SW 1271 (cell line): ENCODE measurements around the gene CHMP1B.
"Not testable (repeated sequence)": the region's sequence is repeated elsewhere in the genome, so short reads cannot be mapped to it uniquely, and the experiment has no call there.

Source experiments
- DNase-seq, 2 experiments: peaks; one replicate each; lab custom pipeline; 2025; lab: John Stamatoyannopoulos, UW

CHMP1B gene

DNA sequence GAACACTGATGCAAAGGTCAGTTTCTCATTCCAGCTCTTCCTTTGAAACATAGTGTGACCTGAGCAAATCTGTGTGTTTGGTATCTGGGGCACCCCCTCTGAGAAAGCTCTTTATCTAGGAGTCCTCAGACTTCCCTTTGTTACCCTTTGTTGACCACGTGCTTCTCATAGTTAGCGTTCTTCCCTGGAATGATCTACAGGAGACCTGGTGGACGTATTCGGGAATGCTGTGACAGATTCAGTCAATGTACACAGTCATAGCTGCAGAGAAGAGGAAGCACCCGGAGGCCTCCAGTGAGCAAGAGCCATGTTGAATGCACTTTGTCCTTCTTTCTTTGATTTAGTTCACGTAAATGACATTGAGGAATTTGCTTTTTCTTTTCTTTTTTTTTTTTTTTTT is 10.7 kb upstream of the CHMP1B start:
- no peak for DNase-seq

DNA sequence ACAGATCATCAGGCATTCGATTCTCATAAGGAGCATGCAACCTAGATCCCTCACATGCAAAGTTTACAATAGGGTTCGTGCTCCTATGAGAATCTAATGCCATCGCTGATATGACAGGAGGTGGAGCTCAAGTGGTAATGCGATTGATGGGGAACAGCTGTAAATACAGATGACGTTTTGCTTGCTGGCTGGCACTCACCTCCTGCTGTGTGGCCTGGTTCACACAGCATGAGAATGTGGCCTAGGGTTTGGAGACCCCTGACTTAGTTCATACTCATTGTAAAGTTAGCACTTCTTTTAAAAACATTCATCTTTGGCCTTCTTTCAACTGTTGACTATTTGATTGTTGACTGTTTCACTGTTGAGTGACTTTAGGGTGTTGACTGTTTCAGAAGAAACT is 8.7 kb upstream of the CHMP1B start:
- no peak for DNase-seq

DNA sequence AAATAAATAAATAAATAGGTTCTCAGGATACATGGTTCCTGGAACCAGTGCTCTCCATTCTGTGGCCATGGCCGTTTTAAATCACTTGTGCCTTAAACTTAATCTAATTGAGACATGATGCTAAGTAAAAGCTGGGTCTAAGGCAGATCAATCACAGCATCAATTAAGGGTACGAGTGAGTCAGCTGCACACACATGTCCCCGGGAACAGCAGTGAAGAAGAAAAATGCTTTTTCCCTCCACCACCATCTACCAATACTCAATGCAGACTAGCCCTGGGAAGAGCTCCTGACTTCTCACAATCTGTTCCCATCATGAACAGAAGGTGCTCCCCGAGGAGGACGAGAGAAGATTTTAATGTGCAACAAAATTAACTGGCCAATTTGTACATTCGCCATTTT is 6.8 kb upstream of the CHMP1B start:
- no peak for DNase-seq

DNA sequence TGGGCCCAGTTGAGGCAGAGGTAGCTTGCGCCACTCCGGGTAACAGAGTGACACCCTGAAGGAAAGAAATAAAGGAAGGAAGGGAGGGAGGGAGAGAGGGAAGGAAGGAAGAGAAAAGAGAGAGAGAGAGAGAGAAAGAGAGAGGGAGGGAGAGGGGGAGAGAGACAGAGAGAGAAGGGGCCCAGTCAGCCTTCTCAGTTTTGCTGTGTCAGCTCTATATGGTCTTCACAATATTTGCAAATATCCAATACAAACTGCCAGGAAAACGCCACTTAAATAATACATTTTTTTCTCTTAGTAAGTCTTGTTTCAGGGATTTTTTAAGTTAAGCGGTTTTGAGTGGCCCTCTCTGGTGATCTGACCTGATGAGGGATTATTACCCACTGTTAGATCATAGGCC is 5.6 kb upstream of the CHMP1B start:
- no peak for DNase-seq

DNA sequence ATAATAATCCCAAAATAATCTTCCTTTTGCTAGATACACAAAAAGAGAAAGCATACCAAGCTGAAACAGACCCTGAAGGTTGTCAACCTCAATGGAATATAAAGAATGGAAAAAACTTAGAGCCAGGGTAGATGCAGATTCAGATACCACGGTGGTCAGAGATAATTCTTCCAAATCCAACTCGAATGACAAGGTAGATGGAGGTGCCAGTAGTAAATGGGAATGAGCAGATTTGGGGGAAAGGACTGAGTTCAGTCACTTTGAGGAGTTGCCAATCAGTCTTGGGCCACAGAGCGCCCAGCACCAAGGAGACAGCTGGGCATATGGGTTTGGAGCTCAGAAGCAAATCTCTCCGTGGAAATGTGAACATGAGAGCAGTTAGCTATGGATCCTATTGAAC is 3.4 kb upstream of the CHMP1B start:
- no peak for DNase-seq

DNA sequence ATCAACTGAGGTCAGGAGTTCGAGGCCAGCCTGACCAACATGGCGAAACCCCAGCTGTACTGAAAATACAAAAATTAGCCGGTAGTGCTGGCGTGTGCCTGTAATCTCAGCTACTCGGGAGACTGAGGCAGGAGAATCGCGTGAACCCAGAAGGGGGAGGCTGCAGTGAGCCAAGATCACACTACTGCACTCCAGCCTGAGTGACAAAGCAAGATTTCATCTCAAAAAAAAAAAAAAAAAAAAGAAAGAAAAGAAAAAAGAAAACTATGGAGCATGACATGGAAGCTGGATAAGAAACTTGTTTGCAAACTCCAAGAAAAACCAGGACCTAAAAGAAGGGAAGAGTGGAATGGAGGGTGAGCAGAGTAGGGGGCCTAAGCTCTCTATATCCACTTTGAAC is 1.9 kb upstream of the CHMP1B start:
- DNase-seq, result no peak

DNA sequence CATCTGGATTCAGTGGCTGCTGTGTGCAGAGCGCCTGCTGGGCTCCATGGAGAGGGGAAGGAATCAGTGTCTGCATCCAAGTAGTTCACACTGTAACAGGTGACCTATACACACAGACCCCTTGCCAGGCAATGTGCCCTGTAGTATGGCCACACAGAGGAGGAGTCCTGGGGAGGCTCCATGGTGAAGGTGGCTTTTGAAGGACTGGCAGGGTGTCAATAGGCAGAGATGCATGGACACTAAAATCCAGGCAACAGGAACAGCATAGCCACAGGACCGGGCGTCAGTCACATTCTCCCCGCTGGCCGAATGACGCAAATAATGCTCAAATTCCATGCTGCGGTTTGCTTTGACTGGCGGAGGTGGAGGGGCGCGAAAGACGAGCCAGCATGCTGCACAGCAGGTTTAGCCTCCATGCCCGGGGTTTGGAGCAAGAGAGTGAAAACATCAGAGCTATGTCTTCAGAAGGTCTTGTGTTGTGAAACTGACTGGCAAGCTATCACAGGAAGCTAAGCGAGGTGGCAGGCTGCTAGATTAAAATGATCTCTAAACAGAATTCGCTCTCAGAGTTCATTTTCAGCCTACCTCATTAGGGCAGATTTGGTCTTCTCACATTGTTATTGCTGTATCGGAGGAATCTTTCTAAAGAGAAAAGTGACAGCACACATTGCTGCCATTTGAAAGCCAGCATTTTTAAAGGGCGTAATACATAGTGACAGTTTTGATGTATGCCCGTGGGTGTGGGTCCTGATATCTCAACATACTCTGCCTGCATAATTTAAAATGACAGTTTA is 1.2 kb upstream of the CHMP1B start:
- peak; percentile 44 to 68 for DNase-seq

DNA sequence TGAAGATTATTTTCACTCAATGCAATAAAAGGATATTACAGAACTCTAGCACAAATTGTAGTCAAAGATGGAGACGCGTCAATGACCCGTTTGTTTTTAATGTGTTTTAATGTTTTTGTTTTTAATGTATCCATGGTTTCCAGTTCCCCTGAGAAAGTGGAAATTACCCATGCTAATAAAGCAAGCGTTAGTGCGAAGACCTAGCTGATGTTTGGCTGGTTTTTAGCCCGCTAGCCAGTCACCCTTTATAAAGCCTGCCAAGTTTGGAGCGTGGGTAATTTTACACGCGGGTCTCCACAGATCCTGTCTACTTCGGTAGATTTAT is 430 bp upstream of the CHMP1B start:
- peak in 1 of 2 experiments; percentile 46 for DNase-seq

DNA sequence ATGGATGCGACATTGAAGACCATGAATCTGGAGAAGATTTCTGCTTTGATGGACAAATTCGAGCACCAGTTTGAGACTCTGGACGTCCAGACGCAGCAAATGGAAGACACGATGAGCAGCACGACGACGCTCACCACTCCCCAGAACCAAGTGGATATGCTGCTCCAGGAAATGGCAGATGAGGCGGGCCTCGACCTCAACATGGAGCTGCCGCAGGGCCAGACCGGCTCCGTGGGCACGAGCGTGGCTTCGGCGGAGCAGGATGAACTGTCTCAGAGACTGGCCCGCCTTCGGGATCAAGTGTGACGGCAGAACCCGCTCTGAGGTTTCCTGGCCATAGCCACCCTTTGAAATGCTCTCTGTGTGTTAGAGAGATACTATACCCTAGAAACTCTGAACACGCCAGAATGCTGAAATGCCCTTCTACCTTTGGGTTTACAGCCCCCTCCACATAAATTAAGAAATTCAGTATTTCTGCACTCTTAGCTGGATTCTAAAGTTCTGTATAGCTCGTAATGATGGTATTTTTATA is 659 bp downstream of the CHMP1B start:
- no peak for DNase-seq

DNA sequence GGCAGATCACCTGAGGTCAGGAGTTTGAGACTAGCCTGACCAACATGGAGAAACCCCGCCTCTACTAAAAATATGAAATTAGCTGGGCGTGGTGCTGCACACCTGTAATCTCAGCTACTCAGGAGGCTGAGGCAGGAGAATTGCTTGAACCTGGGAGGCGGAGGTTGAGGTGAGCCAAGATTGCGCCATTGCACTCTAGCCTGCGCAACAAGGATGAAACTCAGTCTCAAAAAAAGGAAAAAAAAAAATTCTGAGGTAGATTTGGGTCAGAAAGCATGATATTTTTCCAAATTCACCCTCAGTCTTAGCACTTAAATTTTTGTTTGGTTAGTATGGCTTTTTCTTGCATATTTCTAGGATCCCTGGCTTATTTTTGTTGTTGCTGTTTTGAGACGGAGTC is 3.3 kb downstream of the CHMP1B start:
- DNase-seq, result not testable (repeated sequence)

DNA sequence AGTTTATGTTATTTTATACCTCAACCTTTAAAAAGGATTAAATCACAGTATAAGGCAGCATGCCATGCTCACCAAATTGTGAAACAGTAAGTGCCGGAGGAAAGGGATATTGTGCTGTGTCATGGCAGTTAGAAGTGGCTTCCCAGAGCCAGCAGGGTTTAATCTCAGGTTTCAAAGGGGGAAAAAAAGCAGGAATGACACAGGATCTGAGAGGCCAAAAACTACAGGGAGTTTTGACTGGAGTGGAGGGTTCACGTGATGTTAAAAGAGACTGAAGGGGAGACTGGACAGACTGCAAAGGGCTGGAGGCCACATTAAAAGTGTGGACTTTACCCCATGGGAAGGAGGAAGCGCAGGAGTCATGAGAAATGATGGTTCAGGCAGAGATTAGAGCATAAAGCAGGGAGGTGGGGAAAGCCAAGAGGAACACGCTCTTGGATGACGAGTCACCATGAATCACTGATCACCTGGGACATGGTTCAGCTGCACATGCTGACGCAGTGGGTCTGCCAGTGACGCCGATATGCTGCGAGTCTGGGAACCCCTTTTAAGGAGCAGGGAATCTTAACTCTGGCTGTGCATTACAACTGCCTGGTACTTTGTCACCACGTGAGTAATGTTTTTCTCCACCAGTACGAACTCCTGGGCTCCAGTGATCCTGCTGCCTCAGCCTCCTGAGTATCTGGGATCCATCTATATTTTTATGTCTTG is 6.1 kb downstream of the CHMP1B start:
- peak; percentile 78 to 87 for DNase-seq

DNA sequence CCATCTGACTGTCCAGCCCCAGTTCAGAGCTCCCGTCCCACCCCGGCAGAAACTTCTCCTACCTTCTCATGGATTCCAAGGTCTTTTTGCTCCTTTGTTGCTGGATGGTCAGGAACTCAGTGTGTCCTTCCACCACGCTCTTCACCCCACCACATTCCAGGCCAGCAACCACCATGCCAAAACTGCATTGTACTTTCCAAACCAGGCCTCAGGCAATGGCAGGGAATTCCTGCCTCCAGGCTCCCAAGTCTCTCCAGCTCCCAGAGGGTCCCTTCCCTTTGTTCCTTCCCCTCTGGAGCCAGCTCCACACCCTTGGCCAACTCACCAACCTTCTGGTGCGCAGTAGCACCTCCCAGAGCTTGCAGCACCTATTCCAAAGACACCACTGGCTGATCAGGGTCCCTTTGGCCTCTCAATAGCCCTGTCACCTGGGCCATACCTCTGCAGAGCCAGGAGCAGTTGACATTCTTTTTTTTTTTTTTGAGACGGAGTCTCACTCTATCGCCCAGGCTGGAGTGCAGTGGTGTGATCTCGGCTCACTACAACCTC is 8.1 kb downstream of the CHMP1B start:
- no peak for DNase-seq

DNA sequence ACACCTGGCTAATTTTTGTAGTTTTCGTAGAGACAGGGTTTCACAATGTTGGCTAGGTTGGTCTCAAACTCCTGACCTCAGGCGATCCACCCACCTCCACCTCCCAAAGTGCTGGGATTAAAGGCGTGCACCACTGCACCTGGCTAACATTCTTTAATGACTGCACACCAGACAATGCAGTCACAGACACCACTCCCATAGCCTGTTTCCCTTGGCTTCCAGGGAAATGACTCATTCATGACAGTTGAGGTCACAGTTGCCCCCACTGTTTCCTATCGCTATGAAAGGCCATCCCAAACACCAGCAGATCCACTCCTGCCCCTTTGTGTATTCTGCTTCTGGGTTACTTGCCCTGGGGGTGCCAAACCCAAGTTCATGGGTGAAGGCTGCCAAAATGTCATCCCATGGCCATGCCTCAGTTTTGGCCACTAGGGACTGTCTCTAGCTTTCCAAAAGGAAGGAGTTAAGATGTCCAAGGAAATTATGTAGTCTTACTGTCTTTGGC is 8.7 kb downstream of the CHMP1B start:
- DNase-seq, result peak; percentile 62 to 78

DNA sequence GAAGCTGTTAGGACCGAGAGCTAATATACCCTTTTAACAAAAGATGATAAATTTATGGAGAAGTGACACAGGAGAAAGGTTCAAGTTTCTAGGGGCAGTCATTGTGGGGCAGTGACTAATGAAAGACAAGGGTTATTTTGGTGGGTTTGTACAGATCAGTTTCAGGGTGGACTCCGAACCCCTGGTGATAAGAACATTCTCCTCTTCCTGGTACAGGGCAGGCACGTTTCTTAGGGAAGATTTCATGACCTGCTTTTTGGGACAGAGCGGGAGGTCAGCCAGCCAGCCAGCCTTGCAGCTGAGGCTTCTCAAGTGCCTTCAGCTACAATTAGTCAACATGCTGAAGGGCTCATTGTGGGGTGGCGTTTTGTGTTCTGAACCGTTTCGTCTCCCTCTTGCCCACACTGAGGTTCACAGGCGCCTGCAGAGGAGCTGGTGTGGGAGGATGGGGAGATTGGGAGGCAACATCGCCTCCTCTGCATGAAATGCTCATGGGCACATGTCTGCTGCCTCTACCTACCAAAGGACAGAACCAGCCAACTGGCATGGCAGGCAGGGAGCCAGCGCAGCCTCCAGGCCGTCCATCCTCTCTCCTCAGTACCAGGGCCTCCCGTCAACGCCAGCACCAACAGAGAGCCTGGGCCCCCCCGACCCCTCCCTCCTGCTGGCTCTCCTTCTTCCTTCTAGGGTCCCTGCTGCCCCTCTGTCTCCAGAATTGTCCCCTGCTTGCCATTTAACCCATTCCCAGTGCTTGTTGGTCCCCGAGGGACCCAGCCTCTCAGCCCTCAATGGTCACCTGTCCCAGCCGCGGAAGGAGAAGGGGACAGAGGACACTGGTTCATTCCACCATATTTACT is 9.6 kb downstream of the CHMP1B start:
- no peak for DNase-seq

DNA sequence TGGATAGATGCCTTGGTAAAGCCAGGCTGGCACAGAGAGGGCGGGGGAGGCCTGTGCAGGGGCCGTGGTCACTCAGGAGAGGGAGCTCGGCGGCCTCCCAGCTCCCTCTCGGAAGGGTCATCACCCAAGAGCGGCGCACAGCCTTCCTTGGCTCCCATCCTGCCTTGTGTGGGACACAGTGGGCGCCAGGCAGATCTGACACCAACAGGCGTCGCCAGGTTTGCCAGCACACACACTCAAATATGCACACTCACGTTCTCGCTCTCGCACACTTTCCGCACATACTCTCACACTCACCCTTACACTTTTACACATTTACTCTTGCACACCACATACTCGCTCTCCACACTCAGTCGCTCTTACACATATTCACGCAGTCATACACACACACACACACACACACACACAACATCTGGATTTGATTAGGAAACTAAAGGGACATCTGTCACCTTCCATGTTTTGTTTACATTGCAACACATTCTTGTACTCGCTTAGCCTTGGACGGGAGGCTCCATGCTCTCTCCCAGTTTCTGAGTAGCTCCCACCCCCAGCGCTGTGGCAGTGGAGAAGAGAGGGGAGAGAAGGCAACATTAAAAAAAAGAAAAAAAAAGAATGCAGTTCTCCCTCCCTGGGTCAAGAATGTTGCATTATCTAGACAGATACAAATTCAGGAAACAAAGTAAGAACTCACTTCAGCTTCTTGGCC is 10.5 kb downstream of the CHMP1B start:
- no peak for DNase-seq

DNA sequence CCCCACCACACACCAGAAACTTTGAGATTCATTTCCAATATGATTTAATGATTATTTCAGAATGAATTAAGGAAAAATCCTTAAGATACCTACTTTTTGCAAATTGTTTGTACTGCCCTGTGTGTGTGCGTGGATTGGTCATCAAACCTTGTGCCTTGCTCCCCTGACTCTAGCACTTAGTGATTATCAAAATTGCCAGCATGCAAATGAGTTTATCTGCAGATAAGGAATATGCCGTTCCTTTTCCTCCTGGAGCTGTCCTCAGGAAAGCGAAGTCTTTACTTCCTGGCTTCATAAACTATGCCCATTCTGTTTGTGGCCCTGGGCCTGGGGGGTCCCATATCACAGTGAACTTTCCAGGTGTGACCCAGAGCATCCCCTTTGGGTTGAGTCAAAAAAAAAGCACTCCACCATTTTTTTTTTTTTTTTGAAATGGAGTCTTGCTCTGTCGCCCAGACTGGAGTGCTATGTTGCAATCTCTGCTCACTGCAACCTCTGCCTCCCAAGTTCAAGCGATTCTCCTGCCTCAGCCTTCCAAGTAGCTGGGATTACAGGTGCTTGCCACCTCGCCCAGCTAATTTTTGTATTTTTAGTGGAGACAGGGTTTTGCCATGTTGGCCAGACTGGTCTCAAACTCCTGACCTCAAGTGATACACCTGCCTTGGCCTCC is 11.4 kb downstream of the CHMP1B start:
- no peak for DNase-seq

DNA sequence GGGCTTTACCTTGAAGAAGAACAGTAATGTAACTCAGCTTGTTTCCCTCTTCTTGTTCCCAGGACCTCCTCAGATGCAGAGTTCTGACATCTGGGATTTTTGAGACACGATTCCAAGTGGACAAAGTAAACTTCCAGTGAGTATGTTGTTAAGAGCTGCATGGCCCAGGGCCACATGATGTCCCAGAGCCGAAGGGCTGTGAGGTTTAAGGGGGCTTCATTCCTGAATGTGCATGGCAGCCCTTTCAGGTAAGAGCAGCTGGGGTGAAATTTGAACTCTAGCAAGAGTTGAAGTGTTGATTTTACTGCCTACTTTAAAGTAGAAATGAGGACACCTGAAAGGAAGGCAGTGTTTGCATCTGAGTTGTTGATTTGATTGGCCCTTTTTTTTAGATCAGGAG is 13.3 kb downstream of the CHMP1B start:
- no peak for DNase-seq

DNA sequence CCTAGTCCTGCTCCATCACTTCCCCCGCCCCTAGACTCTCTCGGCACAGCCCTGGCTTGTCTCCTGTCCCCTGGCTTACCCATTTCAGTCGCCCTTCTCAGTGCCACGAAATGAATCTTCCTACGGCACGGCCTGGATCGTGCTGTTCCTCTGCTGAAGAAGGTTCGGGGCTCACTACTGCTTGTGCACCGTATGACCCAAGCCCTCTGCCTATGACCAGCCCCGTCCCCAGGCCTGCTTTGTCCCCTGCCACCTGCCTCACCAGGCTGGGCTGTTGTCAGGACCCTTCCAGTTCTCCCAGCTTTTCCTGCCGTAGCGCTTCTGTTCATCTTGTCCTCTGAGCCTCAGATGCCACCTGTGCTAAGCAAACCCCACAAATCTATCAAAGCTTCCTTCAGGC is 13.9 kb downstream of the CHMP1B start:
- DNase-seq, result no peak

DNA sequence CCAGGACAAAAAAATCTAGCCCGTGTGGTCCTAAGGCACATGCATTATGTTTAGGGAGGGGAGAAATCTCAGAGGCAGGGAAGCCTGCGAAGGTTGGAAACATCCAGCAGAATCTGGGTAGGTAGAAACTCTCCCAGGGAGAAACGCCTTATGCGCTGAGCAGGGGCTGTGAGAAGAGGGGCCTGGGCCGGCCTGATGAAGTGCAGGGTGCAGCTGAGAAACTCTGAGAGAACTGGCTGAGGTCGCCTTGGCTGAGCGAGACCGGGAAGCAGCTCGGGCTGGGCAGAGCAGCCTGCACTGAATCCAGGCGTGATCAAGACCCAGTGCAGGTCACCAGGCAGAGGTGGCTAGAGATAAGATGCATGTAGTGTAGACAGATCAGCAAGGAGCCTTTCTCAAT is 15.1 kb downstream of the CHMP1B start:
- no peak for DNase-seq

DNA sequence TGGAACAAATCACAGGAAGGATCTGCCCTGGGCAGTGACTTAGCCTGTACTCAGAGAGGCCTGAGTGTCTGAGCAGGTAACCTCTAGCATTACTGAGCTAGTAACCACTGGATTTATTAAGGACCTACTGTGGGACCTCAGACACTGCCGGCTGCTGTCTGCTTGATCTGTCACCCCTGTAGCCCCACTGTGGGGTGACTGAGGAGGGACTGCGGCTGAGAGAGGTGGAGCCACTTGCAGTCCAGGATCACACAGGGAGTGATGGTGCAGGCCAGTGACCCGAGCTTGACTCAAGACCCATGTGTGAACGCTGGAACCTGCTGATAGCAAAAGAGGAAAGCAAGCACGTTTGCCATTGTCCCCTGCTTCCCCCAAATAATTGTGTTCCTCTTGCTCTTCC is 15.6 kb downstream of the CHMP1B start:
- no peak for DNase-seq

DNA sequence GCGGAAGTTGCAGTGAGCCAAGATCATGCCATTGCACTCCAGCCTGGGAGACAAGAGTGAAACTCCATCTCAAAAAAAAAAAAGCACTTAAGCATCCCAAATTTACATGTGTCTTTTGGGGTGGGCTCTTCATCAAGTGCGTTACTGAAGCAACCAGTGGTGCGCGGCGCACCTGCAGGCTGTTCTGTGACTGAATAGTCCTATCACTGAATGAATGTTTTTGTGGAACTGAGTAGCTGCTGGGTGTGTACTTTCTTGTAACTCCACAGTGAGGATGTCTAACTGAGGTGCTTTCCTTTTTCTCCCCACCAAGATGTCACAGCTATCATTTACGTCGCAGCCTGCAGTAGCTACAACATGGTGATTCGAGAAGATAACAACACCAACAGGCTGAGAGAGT is 17.0 kb downstream of the CHMP1B start:
- DNase-seq, result no peak
